Cardiac fibroblast (primary cell): ENCODE data around the gene CCDC138.

Experiments used
- DNase-seq, 2 donors: peaks; one replicate each; pipeline versions ENCODE4 v3.0.0 to v3.0.0-alpha.2; 2010; ENCODE audit warnings: low read depth in 2 of 2
- H3K4me3 ChIP-seq, 2 donors: replicated peaks in 1 of 2; 1 replicate in 1 of 2; 2 replicates in 1 of 2; pipeline ENCODE4 v1.5.1; 2011; ENCODE audit warnings: low read depth in 2 of 2, low read length in 2 of 2, mild to moderate bottlenecking in 2 of 2, moderate library complexity in 1 of 2
- CTCF ChIP-seq: IDR thresholded peaks from one replicate; pipeline ENCODE4 v1.5.1; 2011; ENCODE audit warnings: low read depth, mild to moderate bottlenecking, low read length, inconsistent platforms

Gene CCDC138

GRCh38 chr2:108910541-108911396 is 124.2 kb downstream of the CCDC138 start:
- no peak for TF ChIP-seq CTCF
- no peak overlapping the region for H3K4me3 ChIP-seq
- DNase-seq = no peak

DNA sequence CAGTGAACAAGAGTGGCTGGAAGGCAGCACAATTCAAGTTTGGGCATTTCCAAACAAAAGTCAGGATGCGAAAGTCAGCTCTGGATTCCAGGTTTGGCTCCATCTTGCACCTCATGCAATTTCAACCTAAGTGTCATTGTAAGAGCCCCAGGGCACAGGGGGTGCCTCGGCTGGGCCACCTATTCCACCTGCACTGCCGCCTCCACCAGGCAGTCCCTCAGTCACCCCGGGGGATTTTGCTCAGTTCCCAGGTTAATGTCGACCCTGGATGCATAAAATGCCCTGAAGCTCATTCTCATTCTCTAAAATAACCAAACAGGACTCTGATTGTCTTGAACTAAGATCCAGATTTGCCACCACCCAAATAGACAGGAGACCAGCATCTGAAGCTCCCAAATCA is 124.8 kb downstream of the CCDC138 start:
- DNase-seq = no peak
- H3K4me3 ChIP-seq = no peak overlapping the region
- no peak for TF ChIP-seq CTCF

DNA sequence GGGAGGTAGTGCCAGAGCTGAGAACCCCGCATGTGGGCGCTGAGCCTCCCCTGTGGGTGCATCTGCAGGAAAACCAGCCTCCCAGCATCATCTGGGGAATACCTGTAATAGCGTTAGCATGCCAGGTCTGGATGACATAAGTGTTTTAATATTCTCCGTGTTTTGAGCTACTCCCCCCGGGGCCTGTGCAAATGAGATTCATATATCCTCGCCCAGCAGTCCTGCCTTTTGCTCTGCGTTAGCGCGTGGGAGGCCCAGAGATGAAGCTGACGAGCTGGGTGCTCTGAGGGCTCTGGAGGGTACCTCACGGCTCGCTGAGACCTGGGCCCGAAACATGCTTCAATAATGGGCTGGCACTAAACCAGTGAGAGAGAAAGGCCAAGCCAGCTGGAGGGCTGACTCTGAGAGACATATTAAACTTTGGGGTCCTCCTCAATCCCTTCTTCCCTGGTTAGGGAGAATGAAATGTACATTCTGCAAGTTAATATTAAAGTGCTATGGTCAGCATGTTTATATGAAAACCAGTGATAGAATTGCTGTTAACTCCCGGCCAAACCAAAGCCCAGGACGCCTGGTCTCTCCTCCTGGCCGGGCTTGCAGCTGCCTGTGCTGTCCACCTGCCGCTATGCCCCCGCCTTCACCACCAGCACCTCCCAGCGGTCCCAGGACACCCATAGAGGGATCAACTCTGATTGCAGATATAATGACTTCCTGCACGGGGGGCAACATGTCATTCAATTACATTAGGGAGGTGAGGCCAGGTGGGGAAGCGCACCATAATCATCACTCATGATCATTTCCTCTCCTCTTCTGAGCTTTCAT is 125.4 kb downstream of the CCDC138 start:
- H3K4me3 ChIP-seq = no peak overlapping the region
- no peak for TF ChIP-seq CTCF
- no peak for DNase-seq

DNA sequence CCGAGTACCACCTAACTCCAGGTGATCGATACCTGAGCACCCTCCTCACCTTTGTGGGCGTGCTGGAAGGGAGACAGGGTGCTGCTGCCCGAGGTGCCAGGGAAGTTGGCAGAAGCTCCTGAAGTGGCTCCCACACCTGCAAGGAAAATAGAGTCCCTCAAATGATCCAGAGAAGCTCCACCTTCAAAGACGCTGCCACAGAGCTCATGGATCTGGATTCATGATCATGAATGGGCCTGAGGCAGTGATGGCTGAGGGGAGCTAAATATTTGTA is 126.0 kb downstream of the CCDC138 start:
- TF ChIP-seq CTCF = no peak
- H3K4me3 ChIP-seq = no peak overlapping the region
- DNase-seq = no peak

GRCh38 chr2:108916122-108916795 is 129.7 kb downstream of the CCDC138 start:
- no peak for TF ChIP-seq CTCF
- no peak overlapping the region for H3K4me3 ChIP-seq
- no peak for DNase-seq

DNA sequence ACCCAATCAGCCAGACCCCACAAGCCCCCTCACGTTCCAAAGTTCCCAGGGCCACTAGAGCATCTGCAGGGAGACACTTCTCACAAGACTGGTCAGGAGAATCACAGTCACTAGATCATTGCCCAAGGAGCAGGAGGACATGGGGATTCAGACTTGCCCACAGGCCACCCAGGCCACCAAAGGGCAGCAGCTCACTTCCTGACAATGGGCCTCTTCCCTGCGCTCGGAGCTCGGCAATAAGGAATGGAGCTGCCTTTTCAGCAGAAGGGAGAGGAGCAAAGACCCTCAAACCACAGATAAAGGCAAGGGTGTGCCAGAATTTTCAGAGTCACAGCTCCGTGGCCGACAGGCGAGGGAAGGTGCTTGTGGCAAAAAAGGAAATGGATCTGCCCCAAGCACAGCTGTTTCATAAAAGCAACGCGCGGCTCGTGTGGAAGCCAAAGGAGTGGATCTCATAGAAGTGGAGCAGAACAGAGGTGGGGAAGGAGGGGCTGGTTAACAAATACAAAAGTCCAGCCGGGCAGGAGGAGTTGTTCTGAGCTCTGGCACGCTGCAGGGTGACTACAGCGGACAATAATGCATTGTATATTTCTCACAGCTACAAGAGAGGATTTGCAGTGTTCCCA is 130.3 kb downstream of the CCDC138 start:
- TF ChIP-seq CTCF = no peak
- H3K4me3 ChIP-seq = no peak overlapping the region
- DNase-seq = peak; percentile 19 to 21
